ENCODE data around the gene DOK4. TPM values are rescaled to one million over a fixed set of nuclear protein-coding genes. Genes with fewer than 3 reads are reported as not detected.

Gene DOK4
- total RNA-seq, 4 donors from 2014 or later: 57.9 to 312 (median 143) TPM

GRCh38 chr16:57533431-57534336, 47.4 kb upstream of the DOK4 start:
- Histone ChIP-seq H3K27ac (peak overlapping the region in 1 of 4 donors; percentile 36), H3K4me1 (peaks cover 18 to 53% (median 45%) of the 10 kb centered on the region in 4 donors), H3K4me3 (no peak overlapping the region), H3K36me3 (no peaks in the 10 kb centered on the region), H3K27me3 (peaks cover 9% of the 10 kb centered on the region), H3K9me3 (no peaks in the 10 kb centered on the region)
- DNase-seq: no peak
- 63 to 69% methylated on average over 1 to 13 of the region's 19 CpGs for WGBS, 2 donors (ENCODE audit: low coverage in 1 of 2)
- intact Hi-C loops (cut with DNase I; ENCODE audit: low total_unique reads) (no loop called here), in situ Hi-C loops (cut with MboI; ENCODE audit: low pct_ligation_motif_present in 1 of 4, low pct_unique_long_range_greater_than_20kb in 1 of 4, low sequenced_read_pairs in 3 of 4) (no loop called here)
- TF ChIP-seq POLR2AphosphoS5 (IDR thresholded peaks at IDR 0.05) (no peak), EP300 (IDR thresholded peaks at IDR 0.05; ENCODE audit: low read depth) (no peak), CTCF (IDR thresholded peaks at IDR 0.05) (no peak), POLR2A (IDR thresholded peaks at IDR 0.05) (no peak)

GRCh38 chr16:57532266-57532625, 46.0 kb upstream of the DOK4 start:
- in situ Hi-C loops (cut with MboI; ENCODE audit: low pct_ligation_motif_present in 1 of 4, low pct_unique_long_range_greater_than_20kb in 1 of 4, low sequenced_read_pairs in 3 of 4): no loop called here
- peak; percentile 4 for DNase-seq
- Histone ChIP-seq H3K27me3 (peaks cover 8% of the 10 kb centered on the region), H3K9me3 (no peaks in the 10 kb centered on the region), H3K27ac (no peak overlapping the region), H3K4me1 (peaks cover 18 to 51% (median 43%) of the 10 kb centered on the region in 4 donors), H3K36me3 (no peaks in the 10 kb centered on the region), H3K4me3 (no peak overlapping the region)
- no peak for TF ChIP-seq EP300 (IDR thresholded peaks at IDR 0.05; ENCODE audit: low read depth)
- TF ChIP-seq POLR2AphosphoS5 (IDR thresholded peaks at IDR 0.05): no peak
- no peak for TF ChIP-seq CTCF (IDR thresholded peaks at IDR 0.05)
- no peak for TF ChIP-seq POLR2A (IDR thresholded peaks at IDR 0.05)
- intact Hi-C loops (cut with DNase I; ENCODE audit: low total_unique reads): no loop called here
- WGBS, 2 donors (ENCODE audit: low coverage in 1 of 2): 88 to 100% methylated on average over 1 to 7 of the region's 7 CpGs

GRCh38 chr16:57531635-57532265, 45.5 kb upstream of the DOK4 start:
- no peaks in the 10 kb centered on the region for H3K36me3 ChIP-seq
- intact Hi-C loops (cut with DNase I; ENCODE audit: low total_unique reads): no loop called here
- H3K27ac ChIP-seq: no peak overlapping the region
- H3K4me3 ChIP-seq: no peak overlapping the region
- TF ChIP-seq POLR2A (IDR thresholded peaks at IDR 0.05) (no peak), POLR2AphosphoS5 (IDR thresholded peaks at IDR 0.05) (no peak), CTCF (IDR thresholded peaks at IDR 0.05) (no peak), EP300 (IDR thresholded peaks at IDR 0.05; ENCODE audit: low read depth) (no peak)
- WGBS, 2 donors (ENCODE audit: low coverage in 1 of 2): 87 to 89% methylated on average over 5 to 8 of the region's 8 CpGs
- H3K9me3 ChIP-seq: no peaks in the 10 kb centered on the region
- in situ Hi-C loops (cut with MboI; ENCODE audit: low pct_ligation_motif_present in 1 of 4, low pct_unique_long_range_greater_than_20kb in 1 of 4, low sequenced_read_pairs in 3 of 4): no loop called here
- peaks cover 4% of the 10 kb centered on the region for H3K27me3 ChIP-seq
- no peak for DNase-seq
- H3K4me1 ChIP-seq: peaks cover 18 to 48% (median 39%) of the 10 kb centered on the region in 4 donors

GRCh38 chr16:57531253-57531575, 44.9 kb upstream of the DOK4 start:
- in situ Hi-C loops (cut with MboI; ENCODE audit: low pct_ligation_motif_present in 1 of 4, low pct_unique_long_range_greater_than_20kb in 1 of 4, low sequenced_read_pairs in 3 of 4): no loop called here
- peaks cover 18 to 43% (median 35%) of the 10 kb centered on the region in 4 donors for H3K4me1 ChIP-seq
- no peak overlapping the region for H3K27ac ChIP-seq
- TF ChIP-seq POLR2A (IDR thresholded peaks at IDR 0.05) (no peak), EP300 (IDR thresholded peaks at IDR 0.05; ENCODE audit: low read depth) (no peak), POLR2AphosphoS5 (IDR thresholded peaks at IDR 0.05) (no peak), CTCF (IDR thresholded peaks at IDR 0.05) (no peak)
- no peaks in the 10 kb centered on the region for H3K27me3 ChIP-seq
- 82 to 83% methylated on average over 3 of the region's 3 CpGs for WGBS, 2 donors (ENCODE audit: low coverage in 1 of 2)
- no peak overlapping the region for H3K4me3 ChIP-seq
- no peaks in the 10 kb centered on the region for H3K9me3 ChIP-seq
- intact Hi-C loops (cut with DNase I; ENCODE audit: low total_unique reads): no loop called here
- no peaks in the 10 kb centered on the region for H3K36me3 ChIP-seq
- DNase-seq: no peak

Data from transverse colon (tissue), 4 donors.